Subcutaneous abdominal adipose tissue (tissue), 5 donors: ENCODE data around the gene EBF3.

Experiments used
- H3K27ac ChIP-seq: one replicate; pipeline ENCODE4 v1.7.0; 2013; ENCODE audit warnings: low read depth, mild to moderate bottlenecking, inconsistent platforms, low read length, moderate library complexity
- H3K27me3 ChIP-seq, 5 donors: one replicate each; pipeline ENCODE4 v1.7.0; 2013; ENCODE audit warnings: low read length in 5 of 5, inconsistent platforms in 1 of 5; ENCODE audit not compliant: control insufficient read depth in 5 of 5, insufficient read depth in 4 of 5
- H3K36me3 ChIP-seq, 5 donors: one replicate each; pipeline ENCODE4 v1.7.0; 2013; ENCODE audit warnings: low read length in 5 of 5; ENCODE audit not compliant: control insufficient read depth in 5 of 5, insufficient read depth in 5 of 5
- H3K4me1 ChIP-seq, 5 donors: one replicate each; pipeline ENCODE4 v1.7.0; 2013; ENCODE audit warnings: low read length in 5 of 5, mild to moderate bottlenecking in 3 of 5, moderate library complexity in 1 of 5; ENCODE audit not compliant: control insufficient read depth in 5 of 5, insufficient read depth in 5 of 5
- H3K4me3 ChIP-seq, 5 donors: one replicate each; pipeline ENCODE4 v1.7.0; 2013; ENCODE audit warnings: low read length in 5 of 5, low read depth in 1 of 5
- H3K9ac ChIP-seq, 5 donors: one replicate each; pipeline ENCODE4 v1.7.0; 2013; ENCODE audit warnings: low read length in 5 of 5, mild to moderate bottlenecking in 4 of 5, moderate library complexity in 3 of 5
- H3K9me3 ChIP-seq, 5 donors: one replicate each; pipeline ENCODE4 v1.7.0; 2013; ENCODE audit warnings: low read length in 5 of 5; ENCODE audit not compliant: control insufficient read depth in 5 of 5
- donor health status: healthy.
- donor health status: healthy.
- donor health status: healthy.
- donor health status: healthy.
- donor health status: healthy.

Gene EBF3

DNA sequence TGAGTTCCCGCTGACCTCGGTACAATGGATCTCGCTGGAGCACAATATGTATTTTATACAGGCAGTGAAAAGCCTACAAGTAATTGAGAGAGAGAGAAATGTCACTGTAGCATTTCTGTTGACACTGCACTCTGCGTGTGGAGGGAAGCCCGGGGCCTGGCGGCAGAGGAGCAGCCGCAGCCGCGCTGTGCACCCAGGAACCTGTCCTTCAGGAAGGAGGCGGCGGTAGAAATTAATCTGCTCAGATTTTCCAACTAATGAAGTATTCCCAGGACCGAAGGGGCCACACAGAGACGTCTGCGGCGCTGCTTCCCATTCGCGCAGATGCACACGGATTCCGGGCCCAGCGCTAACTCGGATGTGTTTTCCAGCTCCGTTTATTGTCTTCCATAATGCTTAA lies 170.1 kb downstream of the EBF3 start:
- peaks cover 0 to 4% (median 0%) of the 10 kb centered on the region in 5 donors for H3K9me3 ChIP-seq
- H3K36me3 ChIP-seq, result peaks cover 0 to 2% (median 0%) of the 10 kb centered on the region in 5 donors
- no peak overlapping the region for H3K27ac ChIP-seq

DNA sequence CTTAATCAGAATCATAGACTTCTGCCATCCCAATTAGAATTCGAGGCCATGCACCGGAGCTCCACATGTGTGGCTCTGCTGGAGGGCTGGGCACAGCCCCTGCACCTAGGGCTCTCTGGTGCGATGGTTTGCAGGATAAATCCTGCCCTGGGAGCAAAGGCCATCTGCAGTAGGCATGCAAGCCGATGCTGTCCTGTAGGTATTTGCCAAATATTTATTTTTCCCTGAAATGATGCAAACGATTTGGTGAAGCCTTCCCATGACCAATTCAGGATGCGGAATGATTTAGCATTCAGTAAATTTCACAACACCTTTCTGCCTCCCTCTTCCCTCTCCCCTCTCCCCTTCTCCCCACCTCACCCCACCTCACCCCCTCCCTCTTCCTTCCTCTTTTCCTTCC lies 170.6 kb downstream of the EBF3 start:
- no peak overlapping the region for H3K9ac ChIP-seq
- peaks cover 0 to 2% (median 0%) of the 10 kb centered on the region in 5 donors for H3K36me3 ChIP-seq
- H3K27ac ChIP-seq, result no peak overlapping the region
- H3K4me1 ChIP-seq, result peaks cover 0 to 13% (median 10%) of the 10 kb centered on the region in 5 donors
- H3K4me3 ChIP-seq, result no peak overlapping the region
- H3K9me3 ChIP-seq, result peaks cover 0 to 4% (median 0%) of the 10 kb centered on the region in 5 donors
- H3K27me3 ChIP-seq, result peaks cover 0 to 3% (median 0%) of the 10 kb centered on the region in 5 donors

More for the DNA sequence above, 170.1 kb downstream of the EBF3 start:
- Histone ChIP-seq H3K4me3 (no peak overlapping the region), H3K9ac (no peak overlapping the region), H3K27me3 (peaks cover 0 to 3% (median 0%) of the 10 kb centered on the region in 5 donors), H3K4me1 (peaks cover 0 to 13% (median 10%) of the 10 kb centered on the region in 5 donors)

DNA sequence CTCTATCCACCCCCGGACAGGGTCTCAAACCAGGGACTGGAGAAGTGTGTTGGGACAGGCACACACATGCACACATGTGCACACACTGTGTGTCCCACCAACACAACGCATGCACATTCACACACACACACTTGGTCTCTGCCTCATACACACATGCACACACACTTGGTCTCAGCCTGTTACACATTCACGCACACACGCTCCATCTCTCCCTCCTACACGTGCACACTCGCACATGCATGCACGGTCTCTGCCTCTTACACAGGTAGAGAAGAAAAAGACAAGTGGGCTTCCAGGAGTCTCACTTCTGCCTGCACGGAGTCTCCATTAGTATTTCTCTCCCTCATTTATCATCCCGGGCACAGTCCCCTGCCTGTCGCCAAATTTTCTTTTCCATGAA lies 171.2 kb downstream of the EBF3 start:
- H3K36me3 ChIP-seq, result peaks cover 0 to 2% (median 0%) of the 10 kb centered on the region in 5 donors
- H3K27me3 ChIP-seq, result peaks cover 0 to 3% (median 0%) of the 10 kb centered on the region in 5 donors
- H3K9me3 ChIP-seq, result peaks cover 0 to 4% (median 0%) of the 10 kb centered on the region in 5 donors
- H3K4me3 ChIP-seq, result no peak overlapping the region
- H3K27ac ChIP-seq, result no peak overlapping the region
- H3K4me1 ChIP-seq, result peaks cover 0 to 13% (median 10%) of the 10 kb centered on the region in 5 donors
- no peak overlapping the region for H3K9ac ChIP-seq

GRCh38 chr10:129792141-129792540 lies 171.9 kb downstream of the EBF3 start:
- peaks cover 0 to 3% (median 0%) of the 10 kb centered on the region in 5 donors for H3K27me3 ChIP-seq
- H3K9ac ChIP-seq, result no peak overlapping the region
- H3K36me3 ChIP-seq, result peaks cover 0 to 2% (median 0%) of the 10 kb centered on the region in 5 donors
- H3K9me3 ChIP-seq, result peaks cover 0 to 7% (median 0%) of the 10 kb centered on the region in 5 donors
- no peak overlapping the region for H3K4me3 ChIP-seq
- no peak overlapping the region for H3K27ac ChIP-seq
- peaks cover 0 to 13% (median 10%) of the 10 kb centered on the region in 5 donors for H3K4me1 ChIP-seq

- H3K36me3 ChIP-seq, result peaks cover 0 to 2% (median 0%) of the 10 kb centered on the region in 5 donors
- no peak overlapping the region for H3K9ac ChIP-seq
- peaks cover 0 to 13% (median 10%) of the 10 kb centered on the region in 5 donors for H3K4me1 ChIP-seq
- H3K9me3 ChIP-seq, result peaks cover 0 to 10% (median 0%) of the 10 kb centered on the region in 5 donors
- no peak overlapping the region for H3K27ac ChIP-seq
- peaks cover 0 to 3% (median 0%) of the 10 kb centered on the region in 5 donors for H3K27me3 ChIP-seq
- H3K4me3 ChIP-seq, result no peak overlapping the region
These were observed 173.2 kb downstream of the EBF3 start for GRCh38 chr10:129790715-129791446.

GRCh38 chr10:129788215-129788614 lies 175.9 kb downstream of the EBF3 start:
- no peak overlapping the region for H3K4me3 ChIP-seq
- H3K27ac ChIP-seq, result no peak overlapping the region
- peaks cover 0 to 10% (median 0%) of the 10 kb centered on the region in 5 donors for H3K9me3 ChIP-seq
- peaks cover 0 to 2% (median 0%) of the 10 kb centered on the region in 5 donors for H3K36me3 ChIP-seq
- H3K27me3 ChIP-seq, result no peaks in the 10 kb centered on the region
- peaks cover 0 to 13% (median 10%) of the 10 kb centered on the region in 5 donors for H3K4me1 ChIP-seq
- no peak overlapping the region for H3K9ac ChIP-seq

- H3K9me3 ChIP-seq, result peaks cover 0 to 8% (median 0%) of the 10 kb centered on the region in 5 donors
- H3K27ac ChIP-seq, result no peak overlapping the region
- peaks cover 0 to 10% (median 7%) of the 10 kb centered on the region in 5 donors for H3K4me1 ChIP-seq
- H3K27me3 ChIP-seq, result no peaks in the 10 kb centered on the region
- no peak overlapping the region for H3K9ac ChIP-seq
- H3K4me3 ChIP-seq, result no peak overlapping the region
- no peaks in the 10 kb centered on the region for H3K36me3 ChIP-seq
These were observed 176.5 kb downstream of the EBF3 start for GRCh38 chr10:129787557-129787956.

- Histone ChIP-seq H3K27ac (no peak overlapping the region), H3K9me3 (peaks cover 0 to 8% (median 0%) of the 10 kb centered on the region in 5 donors), H3K4me1 (peaks cover 0 to under 1% (median 0%) of the 10 kb centered on the region in 5 donors), H3K36me3 (no peaks in the 10 kb centered on the region), H3K27me3 (no peaks in the 10 kb centered on the region), H3K9ac (no peak overlapping the region), H3K4me3 (no peak overlapping the region)
These were observed 177.9 kb downstream of the EBF3 start for GRCh38 chr10:129786216-129786615.

GRCh38 chr10:129785536-129785981 lies 178.5 kb downstream of the EBF3 start:
- Histone ChIP-seq H3K27me3 (no peaks in the 10 kb centered on the region), H3K27ac (no peak overlapping the region), H3K4me3 (no peak overlapping the region), H3K9ac (no peak overlapping the region), H3K9me3 (peaks cover 0 to 8% (median 0%) of the 10 kb centered on the region in 5 donors), H3K36me3 (no peaks in the 10 kb centered on the region), H3K4me1 (no peaks in the 10 kb centered on the region)
